Mesendoderm (in vitro differentiated cells): ENCODE results near the gene SMARCD2.

Source experiments
- DNase-seq: peaks from one replicate; pipeline ENCODE4 v3.0.0; 2013
- H2AK5ac ChIP-seq: 2 replicates; pipeline ENCODE4 v1.6.1; 2013; ENCODE audit warnings: low read length, inconsistent platforms
- H2BK120ac ChIP-seq: 2 replicates; pipeline ENCODE4 v1.6.1; 2013; ENCODE audit warnings: low read depth, mild to moderate bottlenecking, low read length, moderate library complexity, mixed read lengths
- H2BK15ac ChIP-seq: replicated peaks from 2 replicates; pipeline ENCODE4 v1.6.1; 2013; ENCODE audit warnings: low read depth, mild to moderate bottlenecking, moderate library complexity
- H2BK5ac ChIP-seq: 2 replicates; pipeline ENCODE4 v1.6.1; 2013; ENCODE audit warnings: low read length, inconsistent platforms
- H3K18ac ChIP-seq: 2 replicates; pipeline ENCODE4 v1.6.1; 2013; ENCODE audit warnings: mild to moderate bottlenecking, low read length, mixed read lengths
- H3K23ac ChIP-seq: one replicate; pipeline ENCODE4 v1.6.1; 2013; ENCODE audit warnings: low read length
- H3K27ac ChIP-seq: 2 replicates; pipeline ENCODE4 v1.5.1; 2013; ENCODE audit warnings: low read depth, mild to moderate bottlenecking, inconsistent platforms, low read length, moderate library complexity
- H3K27me3 ChIP-seq: 2 replicates; pipeline ENCODE4 v1.6.1; 2013; ENCODE audit warnings: low read length, control low read depth, mild to moderate bottlenecking, inconsistent platforms; ENCODE audit not compliant: insufficient read depth, poor library complexity
- H3K36me3 ChIP-seq: 2 replicates; pipeline ENCODE4 v1.6.1; 2013; ENCODE audit warnings: low read length, inconsistent platforms; ENCODE audit not compliant: control insufficient read depth, insufficient read depth
- H3K4ac ChIP-seq: one replicate; pipeline ENCODE4 v1.6.1; 2013; ENCODE audit warnings: low read depth, mild to moderate bottlenecking, low read length, moderate library complexity
- H3K4me1 ChIP-seq: 2 replicates; pipeline ENCODE4 v1.6.1; 2013; ENCODE audit warnings: low read depth, low read length, inconsistent platforms; ENCODE audit not compliant: control insufficient read depth
- H3K4me2 ChIP-seq: 2 replicates; pipeline ENCODE4 v1.6.1; 2013; ENCODE audit warnings: low read length
- H3K4me3 ChIP-seq: 2 replicates; pipeline ENCODE4 v1.5.1; 2013; ENCODE audit warnings: mild to moderate bottlenecking, low read length
- H3K56ac ChIP-seq: one replicate; pipeline ENCODE4 v1.6.1; 2013; ENCODE audit warnings: low read length
- H3K79me1 ChIP-seq: 2 replicates; pipeline ENCODE4 v1.6.1; 2013; ENCODE audit warnings: low read length, inconsistent platforms
- H3K79me2 ChIP-seq: 2 replicates; pipeline ENCODE4 v1.6.1; 2013; ENCODE audit warnings: mild to moderate bottlenecking, low read length; ENCODE audit not compliant: control insufficient read depth, insufficient read depth
- H3K9ac ChIP-seq: 2 replicates; pipeline ENCODE4 v1.6.1; 2013; ENCODE audit warnings: low read length, inconsistent platforms
- H4K5ac ChIP-seq: one replicate; pipeline ENCODE4 v1.6.1; 2013; ENCODE audit warnings: low read length
- H4K8ac ChIP-seq: one replicate; pipeline ENCODE4 v1.6.1; 2013; ENCODE audit warnings: low read depth, mild to moderate bottlenecking, control low read depth, low read length, moderate library complexity
- WGBS: extraction: QIAGEN DNeasy Blood & Tissue Kit; methylation state at CpG from one replicate; pipeline ENCODE4 v1.1.7; 2013; ENCODE audit warnings: low lambda C conversion rate, missing lambda C conversion rate; ENCODE audit not compliant: insufficient coverage; ENCODE audit errors: extremely low coverage; 5-methylcytosine and 5-hydroxymethylcytosine counted together

Gene SMARCD2

DNA sequence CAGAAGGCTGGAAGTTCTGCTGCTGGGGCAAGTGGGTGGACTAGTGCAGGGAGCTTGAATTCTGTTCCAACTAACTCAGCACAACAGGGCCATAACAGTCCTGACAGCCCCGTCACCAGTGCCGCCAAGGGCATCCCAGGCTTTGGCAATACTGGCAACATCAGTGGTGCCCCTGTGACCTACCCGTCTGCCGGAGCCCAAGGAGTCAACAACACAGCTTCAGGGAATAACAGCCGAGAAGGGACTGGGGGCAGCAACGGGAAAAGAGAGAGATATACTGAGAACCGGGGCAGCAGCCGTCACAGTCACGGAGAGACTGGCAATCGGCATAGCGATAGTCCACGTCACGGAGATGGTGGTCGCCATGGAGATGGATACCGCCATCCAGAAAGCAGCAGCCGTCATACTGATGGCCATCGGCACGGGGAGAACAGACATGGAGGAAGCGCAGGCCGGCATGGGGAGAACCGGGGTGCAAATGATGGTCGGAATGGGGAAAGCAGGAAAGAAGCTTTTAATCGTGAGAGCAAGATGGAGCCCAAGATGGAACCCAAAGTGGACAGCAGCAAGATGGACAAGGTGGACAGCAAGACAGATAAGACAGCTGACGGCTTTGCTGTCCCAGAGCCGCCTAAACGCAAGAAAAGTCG, 24.6 kb downstream of the SMARCD2 start:
- Histone ChIP-seq H3K79me1 (peaks cover 3% of the 10 kb centered on the region), H3K4me2 (no peak overlapping the region), H3K4me3 (no peak overlapping the region), H3K23ac (no peak overlapping the region), H3K79me2 (no peaks in the 10 kb centered on the region), H2BK5ac (no peak overlapping the region), H4K5ac (no peak overlapping the region), H3K27me3 (no peaks in the 10 kb centered on the region), H2BK120ac (no peak overlapping the region), H3K9ac (no peak overlapping the region), H3K27ac (no peak overlapping the region), H3K36me3 (peaks cover 48% of the 10 kb centered on the region), H3K56ac (no peak overlapping the region), H4K8ac (no peak overlapping the region), H3K4ac (no peak overlapping the region), H2AK5ac (no peak overlapping the region), H2BK15ac (no peak overlapping the region), H3K4me1 (no peaks in the 10 kb centered on the region), H3K18ac (no peak overlapping the region)
- DNase-seq = no peak
- no CpG with 5 or more reads among the region's 27 CpGs for WGBS

DNA sequence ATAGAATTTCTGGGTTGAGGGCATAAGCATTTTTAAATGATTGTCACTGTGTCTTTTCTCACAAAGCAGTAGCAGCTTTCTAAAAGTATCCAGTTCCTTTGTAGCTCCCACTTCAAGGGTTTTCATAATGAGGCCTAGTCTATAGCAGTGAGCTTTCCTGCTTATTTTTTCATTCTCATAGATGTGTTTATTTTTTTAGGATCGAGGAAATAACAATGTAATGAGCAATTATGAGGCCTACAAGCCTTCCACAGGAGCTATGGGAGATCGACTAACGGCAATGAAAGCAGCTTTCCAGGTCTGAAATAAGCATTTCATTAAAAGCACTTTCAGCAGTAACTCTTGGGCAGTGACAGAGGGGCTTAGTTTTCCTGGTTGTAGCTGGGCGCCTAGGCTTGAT, 25.8 kb downstream of the SMARCD2 start:
- H3K56ac ChIP-seq = no peak overlapping the region
- H3K79me2 ChIP-seq = no peaks in the 10 kb centered on the region

DNA sequence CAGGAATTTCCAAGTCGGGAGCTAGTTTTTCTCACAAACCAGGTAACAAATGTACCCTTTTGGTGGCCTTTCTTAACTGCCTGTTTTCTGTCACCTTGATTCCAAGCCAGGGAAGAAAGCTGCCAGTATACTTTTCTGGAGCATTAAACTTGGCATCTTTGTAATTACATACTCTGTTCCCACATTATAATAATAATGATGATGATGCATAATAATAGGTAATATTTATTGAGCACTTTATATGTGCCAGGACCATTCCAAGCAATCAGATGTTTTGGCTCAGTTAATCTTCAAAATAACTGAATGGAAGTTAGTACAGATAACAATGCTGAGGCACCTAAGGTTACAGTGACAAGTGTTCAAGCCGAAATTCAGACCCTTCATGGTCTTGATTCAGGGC, 26.4 kb downstream of the SMARCD2 start:
- no peak overlapping the region for H2BK5ac ChIP-seq
- no CpG with 5 or more reads among the region's 2 CpGs for WGBS

More for the DNA sequence above, 25.8 kb downstream of the SMARCD2 start:
- peaks cover 43% of the 10 kb centered on the region for H3K36me3 ChIP-seq
- no peak for DNase-seq
- no peak overlapping the region for H3K4me2 ChIP-seq
- no peak overlapping the region for H3K4me3 ChIP-seq
- no peak overlapping the region for H2BK120ac ChIP-seq
- H3K27ac ChIP-seq = no peak overlapping the region
- no peaks in the 10 kb centered on the region for H3K4me1 ChIP-seq
- no peak overlapping the region for H2AK5ac ChIP-seq
- no peak overlapping the region for H3K18ac ChIP-seq
- peaks cover 3% of the 10 kb centered on the region for H3K79me1 ChIP-seq
- no peak overlapping the region for H4K5ac ChIP-seq
- H3K23ac ChIP-seq = no peak overlapping the region
- H4K8ac ChIP-seq = no peak overlapping the region
- WGBS = no CpG with 5 or more reads among the region's 4 CpGs
- no peak overlapping the region for H2BK5ac ChIP-seq
- no peaks in the 10 kb centered on the region for H3K27me3 ChIP-seq
- no peak overlapping the region for H2BK15ac ChIP-seq
- no peak overlapping the region for H3K4ac ChIP-seq
- no peak overlapping the region for H3K9ac ChIP-seq

DNA sequence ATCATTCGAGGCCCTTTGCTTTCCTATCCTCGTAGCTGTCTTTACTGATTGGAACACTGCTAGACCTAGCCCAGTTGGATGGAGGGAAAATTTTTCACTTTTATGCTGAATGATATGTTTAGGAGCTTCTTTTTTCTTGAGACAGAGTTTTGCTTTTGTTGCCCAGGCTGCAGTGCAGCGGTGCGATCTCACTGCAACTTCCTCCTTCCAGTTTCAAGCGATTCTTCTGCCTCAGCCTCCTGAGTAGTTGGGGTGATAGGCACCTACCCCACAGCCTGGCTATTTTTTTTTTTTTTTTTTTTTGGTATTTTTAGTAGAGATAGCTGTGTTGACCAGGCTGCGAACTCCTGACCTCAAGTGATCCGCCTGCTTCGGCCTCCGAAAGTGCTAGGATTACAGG, 32.5 kb downstream of the SMARCD2 start:
- H3K4me1 ChIP-seq = no peaks in the 10 kb centered on the region
- H3K27ac ChIP-seq = no peak overlapping the region
- no peak for DNase-seq
- no peak overlapping the region for H2AK5ac ChIP-seq
- H3K79me1 ChIP-seq = no peaks in the 10 kb centered on the region
- peaks cover 17% of the 10 kb centered on the region for H3K36me3 ChIP-seq
- H3K4ac ChIP-seq = no peak overlapping the region
- no peak overlapping the region for H3K9ac ChIP-seq
- H2BK5ac ChIP-seq = no peak overlapping the region
- no peaks in the 10 kb centered on the region for H3K27me3 ChIP-seq
- no peak overlapping the region for H2BK15ac ChIP-seq
- H3K4me2 ChIP-seq = no peak overlapping the region
- H3K18ac ChIP-seq = no peak overlapping the region
- H4K8ac ChIP-seq = no peak overlapping the region
- no peak overlapping the region for H2BK120ac ChIP-seq
- H4K5ac ChIP-seq = no peak overlapping the region
- no peak overlapping the region for H3K4me3 ChIP-seq
- H3K79me2 ChIP-seq = no peaks in the 10 kb centered on the region
- H3K56ac ChIP-seq = no peak overlapping the region
- H3K23ac ChIP-seq = no peak overlapping the region
- WGBS = no CpG with 5 or more reads among the region's 9 CpGs

More for the DNA sequence above, 26.4 kb downstream of the SMARCD2 start:
- Histone ChIP-seq H3K4me2 (no peak overlapping the region), H3K27me3 (no peaks in the 10 kb centered on the region), H3K18ac (no peak overlapping the region), H3K79me2 (no peaks in the 10 kb centered on the region), H2BK120ac (no peak overlapping the region), H2BK15ac (no peak overlapping the region), H3K9ac (no peak overlapping the region), H4K5ac (no peak overlapping the region), H4K8ac (no peak overlapping the region), H3K23ac (no peak overlapping the region), H3K56ac (no peak overlapping the region), H3K27ac (no peak overlapping the region), H2AK5ac (no peak overlapping the region), H3K4ac (no peak overlapping the region), H3K79me1 (peaks cover 3% of the 10 kb centered on the region), H3K4me3 (no peak overlapping the region), H3K4me1 (no peaks in the 10 kb centered on the region), H3K36me3 (peaks cover 41% of the 10 kb centered on the region)
- no peak for DNase-seq

DNA sequence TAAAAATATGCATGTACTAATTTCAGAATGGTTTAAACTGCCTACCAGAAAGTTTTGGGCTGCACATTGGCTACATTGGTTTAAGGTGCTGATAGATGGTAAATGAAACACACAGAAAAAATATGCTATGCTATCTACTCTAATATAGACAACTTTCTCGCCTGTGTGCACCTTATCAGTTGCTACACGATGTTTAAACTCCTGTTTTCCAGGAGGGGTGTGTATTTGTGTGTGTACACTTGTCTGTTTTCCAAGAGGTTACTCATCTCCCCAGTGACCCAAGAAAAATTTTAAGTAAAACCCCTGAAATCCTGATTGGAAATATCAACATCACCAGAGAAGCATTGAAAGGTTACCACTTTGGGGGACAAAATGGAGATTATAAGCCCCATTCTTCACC, 36.9 kb downstream of the SMARCD2 start:
- no peak for DNase-seq
- Histone ChIP-seq H2BK5ac (no peak overlapping the region), H3K9ac (no peak overlapping the region), H3K36me3 (peaks cover 9% of the 10 kb centered on the region), H3K4ac (no peak overlapping the region), H2AK5ac (no peak overlapping the region), H3K4me1 (no peaks in the 10 kb centered on the region), H3K4me2 (no peak overlapping the region), H2BK15ac (no peak overlapping the region), H3K23ac (no peak overlapping the region), H3K79me2 (no peaks in the 10 kb centered on the region), H3K27ac (no peak overlapping the region), H3K4me3 (no peak overlapping the region), H3K27me3 (no peaks in the 10 kb centered on the region), H4K8ac (no peak overlapping the region), H2BK120ac (no peak overlapping the region), H3K79me1 (no peaks in the 10 kb centered on the region), H3K18ac (no peak overlapping the region), H4K5ac (no peak overlapping the region), H3K56ac (no peak overlapping the region)
- no CpG with 5 or more reads among the region's 2 CpGs for WGBS

DNA sequence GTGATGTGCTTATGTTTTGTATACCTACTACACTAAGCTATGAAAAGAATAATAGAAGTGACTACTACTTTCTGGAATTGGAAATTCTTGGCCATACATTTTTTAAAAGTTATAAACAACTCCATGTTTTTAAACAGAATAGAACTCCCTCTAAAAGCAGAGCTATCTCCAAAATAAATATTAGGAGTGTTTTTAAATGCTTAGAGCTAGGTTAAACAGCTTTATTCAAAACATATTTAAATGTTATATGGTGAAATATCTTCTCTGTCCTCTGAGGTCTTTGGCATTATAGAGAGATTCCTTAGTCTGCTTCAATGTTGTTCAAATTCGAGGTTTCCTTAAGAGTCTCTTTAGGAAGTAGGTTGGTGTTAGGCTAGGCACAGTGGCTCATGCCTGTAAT, 38.2 kb downstream of the SMARCD2 start:
- H3K4ac ChIP-seq = no peak overlapping the region
- WGBS = no CpG with 5 or more reads among the region's 1 CpG
- no peak overlapping the region for H3K56ac ChIP-seq
- H4K5ac ChIP-seq = no peak overlapping the region
- no peak overlapping the region for H3K4me2 ChIP-seq
- no peaks in the 10 kb centered on the region for H3K79me1 ChIP-seq
- no peak overlapping the region for H3K4me3 ChIP-seq
- no peaks in the 10 kb centered on the region for H3K4me1 ChIP-seq
- H4K8ac ChIP-seq = no peak overlapping the region
- H3K36me3 ChIP-seq = peaks cover 10% of the 10 kb centered on the region
- no peaks in the 10 kb centered on the region for H3K79me2 ChIP-seq
- H2AK5ac ChIP-seq = no peak overlapping the region
- H2BK5ac ChIP-seq = no peak overlapping the region
- no peak for DNase-seq
- no peak overlapping the region for H3K18ac ChIP-seq
- H3K9ac ChIP-seq = no peak overlapping the region
- no peak overlapping the region for H2BK120ac ChIP-seq
- H3K23ac ChIP-seq = no peak overlapping the region
- H3K27ac ChIP-seq = no peak overlapping the region
- H2BK15ac ChIP-seq = no peak overlapping the region
- H3K27me3 ChIP-seq = no peaks in the 10 kb centered on the region
